Measurements from ENCODE around the gene SNCB. TPM values are rescaled to one million over a fixed set of nuclear protein-coding genes. Genes with fewer than 3 reads are reported as not detected.

Gene SNCB
- total and polyA plus RNA-seq, 2 of the 13 experiments (the other 11 are each of a cell fraction or from before 2014, with no cell fraction given) = not detected

GRCh38 chr5:176608142-176608705 lies 22.1 kb downstream of the SNCB start:
- TF ChIP-seq ARID3A (IDR thresholded peaks at IDR 0.05; ENCODE audit: low read depth, low read length) = no peak
- no peak for TF ChIP-seq ZKSCAN8 (CRISPR knock-in tag; IDR thresholded peaks at IDR 0.05; ENCODE audit: borderline replicate concordance)
- no peak for TF ChIP-seq ZNF746 (CRISPR knock-in tag; IDR thresholded peaks at IDR 0.05)
- TF ChIP-seq ZNF724P (CRISPR knock-in tag; IDR thresholded peaks at IDR 0.05; ENCODE audit: borderline replicate concordance) = no peak
- TF ChIP-seq RFXAP (CRISPR knock-in tag; IDR thresholded peaks at IDR 0.05; ENCODE audit: borderline replicate concordance) = no peak
- TF ChIP-seq ZBTB46 (CRISPR knock-in tag; IDR thresholded peaks at IDR 0.05; ENCODE audit: borderline replicate concordance) = no peak
- Histone ChIP-seq H3K4me1 (ENCODE audit: insufficient read depth, low read length) (peaks cover 20% of the 10 kb centered on the region), H3K4me2 (ENCODE audit: low read depth, low read length) (no peak overlapping the region), H2AFZ (ENCODE audit: low read length) (no peak overlapping the region), H3K79me2 (ENCODE audit: insufficient read depth, low read length) (no peaks in the 10 kb centered on the region), H3K4me3 (replicated peaks in 1 of 3; ENCODE audit: insufficient read depth in 1 of 3, low read depth in 2 of 3, low read length in 3 of 3) (no peak overlapping the region), H3K27me3 (ENCODE audit: control insufficient read depth in 1 of 2, insufficient read depth in 2 of 2, low read length in 2 of 2) (no peaks in the 10 kb centered on the region; a peak in 1 of 5 replicates), H3K9me3 (ENCODE audit: low read length) (no peaks in the 10 kb centered on the region), H3K36me3 (replicated peaks in 1 of 2; ENCODE audit: control insufficient read depth in 1 of 2, insufficient read depth in 2 of 2, low read length in 2 of 2) (no peaks in the 10 kb centered on the region), H3K9ac (ENCODE audit: insufficient read depth, low read depth, low read length) (no peak overlapping the region), H4K20me1 (ENCODE audit: insufficient read depth, low read length) (no peaks in the 10 kb centered on the region), H3K27ac (ENCODE audit: extremely low read length, insufficient read depth, low read length) (no peak overlapping the region)
- in situ Hi-C loops (cut with HindIII; ENCODE audit: extremely low pct_ligation_motif_present, low pct_unique_long_range_greater_than_20kb) = no loop called here
- ChIA-PET CTCF (ENCODE audit: low intra/inter-chr PET ratio, low total read pairs) (no interaction called here), POLR2A (no interaction called here)
- 89% methylated on average over 1 of the region's 4 CpGs for WGBS (ENCODE audit: low lambda C conversion rate)
- FAIRE-seq = no peak
- intact Hi-C loops (cut with micrococcal nuclease; ENCODE audit: unreplicated experiment) = no loop called here
- BruUV-seq (replicated peaks) = no TSS peak
- ATAC-seq = no peak
- no peak for DNase-seq (ENCODE audit: low spot score)
